Esophagus muscularis mucosa (tissue), 4 donors: Measurements from ENCODE around the gene HDGFL2.

Experiments used
- CTCF ChIP-seq, 3 experiments: fragments of 200-600 bp in 2 of 3; fragments of 450-650 bp in 1 of 3; sonication (generic) in 2 of 3; IDR thresholded peaks; one replicate each; pipeline ENCODE4 v1.5.1; 2017 to 2019; ENCODE audit warnings: antibody characterized with exemption in 3 of 3, mild to moderate bottlenecking in 2 of 3, moderate library complexity in 1 of 3
- EP300 ChIP-seq: sonication (generic); formaldehyde crosslinking; IDR thresholded peaks from one replicate; pipeline ENCODE4 v1.6.1; 2017; ENCODE audit warnings: antibody characterized with exemption
- POLR2A ChIP-seq: fragments of 450-650 bp; IDR thresholded peaks from one replicate; pipeline ENCODE4 v1.6.1; 2017; ENCODE audit warnings: antibody characterized with exemption, moderate library complexity, mild to moderate bottlenecking, low read depth
- POLR2AphosphoS5 ChIP-seq, 2 donors: sonication (generic); formaldehyde crosslinking; IDR thresholded peaks; one replicate each; pipeline ENCODE4 v1.6.1; 2017; ENCODE audit warnings: antibody characterized with exemption in 2 of 2

DNA sequence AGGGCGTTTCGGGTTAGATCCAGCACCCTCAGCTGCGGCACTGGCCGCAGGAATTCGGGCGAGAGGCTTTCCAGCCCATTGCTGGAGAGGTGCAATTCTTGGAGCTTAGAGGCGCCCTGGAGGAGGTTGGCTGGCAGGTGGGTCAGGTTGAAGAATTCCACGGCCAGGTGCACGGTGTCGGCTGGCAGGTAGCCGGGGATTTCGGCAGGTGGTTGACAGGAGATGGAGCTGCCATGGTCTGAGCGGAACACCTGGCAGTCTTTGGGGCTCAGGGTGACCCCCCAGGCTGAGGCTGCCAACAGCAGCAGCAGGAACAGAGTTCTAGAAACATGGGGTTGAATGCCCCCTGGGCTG is 66.5 kb downstream of the HDGFL2 start:
- TF ChIP-seq CTCF (IDR thresholded peaks at IDR 0.05) (no peak), EP300 (no peak), POLR2A (no peak), POLR2AphosphoS5 (IDR thresholded peaks at IDR 0.05) (no peak)
